Medulla oblongata (tissue), 1 donor: ENCODE results near the gene GPRC5C.

Experiments
- DNase-seq: peaks from one replicate; pipeline ENCODE4 v3.0.0-alpha.2; 2015; ENCODE audit errors: extremely low spot score

The GPRC5C gene

DNA sequence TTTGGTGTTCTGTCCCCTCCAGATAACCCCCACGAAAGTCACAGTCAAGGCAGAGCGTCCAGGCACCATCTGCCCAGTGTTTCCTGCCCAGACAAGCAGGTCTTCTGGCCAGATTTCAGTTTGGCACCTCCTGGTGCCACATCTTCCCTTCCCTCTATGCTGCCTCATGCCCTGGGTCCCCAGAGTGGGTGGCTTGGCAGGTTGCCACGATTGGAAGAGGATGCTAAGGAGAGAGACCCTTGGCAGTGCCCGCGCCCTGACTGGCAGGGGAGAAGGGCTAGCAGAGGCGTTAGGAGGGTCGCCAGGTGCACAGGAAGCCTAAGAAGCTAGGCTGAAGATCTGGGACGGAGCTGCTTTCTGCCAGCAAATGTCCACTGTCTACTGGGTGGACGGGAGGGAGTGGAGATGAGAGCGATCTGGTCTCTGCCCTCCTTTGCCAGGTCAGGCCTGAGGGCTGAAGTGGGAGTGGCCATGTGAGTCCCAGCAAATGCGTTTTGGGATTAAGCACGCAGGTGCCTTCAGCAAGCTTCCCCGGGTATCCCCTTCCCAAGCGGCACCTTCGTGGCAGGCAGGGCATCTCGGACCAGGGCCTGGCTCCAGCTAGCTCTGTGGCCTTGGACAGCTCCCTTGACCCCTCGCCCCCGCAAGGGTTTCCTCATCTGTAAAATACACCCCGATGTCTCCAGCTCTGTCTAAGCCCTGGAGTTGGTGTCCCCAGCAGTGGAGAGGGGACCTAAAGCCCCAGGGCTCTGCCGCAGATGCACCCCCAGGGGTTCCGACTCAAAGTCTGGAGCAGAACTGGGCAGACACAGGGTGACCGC lies 21.2 kb downstream of the GPRC5C start:
- DNase-seq = no peak

DNA sequence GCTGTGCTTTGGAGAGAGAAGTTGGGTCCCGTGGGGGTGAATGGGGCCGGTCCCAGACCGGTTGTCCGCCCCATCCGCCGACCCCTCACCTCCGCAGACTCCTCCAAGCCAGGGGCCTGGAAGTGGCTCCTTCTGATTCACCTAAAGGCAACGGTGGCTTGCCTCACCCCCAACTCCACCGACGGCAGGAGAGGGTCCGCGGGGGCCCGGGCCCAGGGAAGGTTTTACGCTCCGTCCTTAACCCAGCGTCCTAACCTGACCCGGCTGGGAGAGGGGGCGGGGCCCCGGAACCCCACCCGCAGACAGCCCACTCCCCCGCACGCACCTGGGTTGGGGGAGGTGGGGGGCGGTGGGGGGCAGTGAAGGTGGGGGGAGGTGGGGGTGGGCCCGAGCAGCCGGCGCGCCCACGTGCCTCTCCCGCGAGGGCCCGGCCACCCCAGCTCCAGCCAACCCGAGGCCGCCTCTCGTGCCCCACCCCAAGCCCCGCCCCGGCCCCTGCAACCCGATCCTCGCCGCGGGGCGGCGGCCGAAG lies 21.8 kb downstream of the GPRC5C start:
- no peak for DNase-seq

DNA sequence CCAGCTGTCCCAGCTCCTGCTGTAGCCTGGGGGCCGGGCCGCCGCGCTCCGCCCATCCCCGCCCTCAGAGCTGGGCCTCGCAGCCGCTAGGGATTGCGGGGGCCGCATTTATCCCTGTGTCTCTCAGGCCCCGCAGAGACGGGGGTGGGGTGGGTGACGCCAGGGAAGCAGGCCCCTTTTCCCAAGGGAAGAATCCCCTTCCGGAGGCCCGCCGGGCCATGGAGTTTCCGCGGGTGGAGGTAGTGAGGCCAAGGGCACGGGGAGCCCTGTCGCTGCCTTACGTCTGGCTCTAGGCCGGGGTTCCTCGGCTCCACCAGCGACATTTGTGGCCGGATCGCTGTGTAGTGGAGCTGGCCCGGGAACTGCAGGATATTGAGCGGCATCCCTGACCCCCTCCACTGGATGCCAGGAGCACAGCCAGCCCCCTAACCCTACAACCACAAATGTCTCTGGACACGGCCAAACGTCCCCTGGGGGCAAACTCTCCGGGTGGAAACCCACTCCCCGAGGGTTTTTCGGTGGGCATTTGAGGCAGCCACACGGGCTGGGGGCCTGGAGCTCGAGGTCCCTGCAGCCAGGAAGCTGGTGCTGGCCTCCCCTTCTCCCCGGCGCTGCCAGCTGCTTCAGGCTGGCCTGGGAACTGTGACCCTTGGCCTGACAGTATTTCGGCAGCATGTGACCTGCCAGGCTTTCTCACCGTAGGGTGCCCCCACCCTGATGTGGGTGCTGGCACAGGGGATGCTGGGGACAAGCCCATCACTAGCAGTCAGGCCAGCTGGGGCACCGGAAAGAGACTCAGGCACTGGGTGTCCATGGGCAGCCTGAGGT lies 22.5 kb downstream of the GPRC5C start:
- DNase-seq = peak; percentile 87

DNA sequence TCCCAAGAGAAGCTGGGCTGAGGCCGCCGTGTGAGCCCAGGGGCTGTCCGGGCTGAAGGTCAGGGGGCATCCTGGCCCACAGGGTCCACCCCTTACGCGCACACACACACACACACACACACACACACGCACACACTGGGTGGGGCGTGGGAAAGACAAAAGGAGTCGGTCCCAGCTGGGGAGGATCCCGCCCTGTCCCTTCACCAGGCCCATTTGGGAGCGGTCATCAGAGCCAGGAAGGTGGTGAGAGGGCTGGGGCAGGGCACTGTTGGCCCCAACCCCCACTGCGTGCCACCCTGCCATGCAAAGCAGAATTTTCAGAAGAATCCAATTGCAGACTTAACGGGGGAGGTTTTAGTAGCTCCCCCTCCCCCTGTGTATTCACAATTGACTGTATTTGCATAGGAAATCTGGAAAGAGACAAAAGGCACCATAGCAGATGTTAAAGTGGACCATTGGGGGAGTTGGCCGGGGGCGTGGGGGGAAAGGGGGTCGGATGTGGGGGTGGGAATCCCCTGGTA lies 23.2 kb downstream of the GPRC5C start:
- DNase-seq = no peak

DNA sequence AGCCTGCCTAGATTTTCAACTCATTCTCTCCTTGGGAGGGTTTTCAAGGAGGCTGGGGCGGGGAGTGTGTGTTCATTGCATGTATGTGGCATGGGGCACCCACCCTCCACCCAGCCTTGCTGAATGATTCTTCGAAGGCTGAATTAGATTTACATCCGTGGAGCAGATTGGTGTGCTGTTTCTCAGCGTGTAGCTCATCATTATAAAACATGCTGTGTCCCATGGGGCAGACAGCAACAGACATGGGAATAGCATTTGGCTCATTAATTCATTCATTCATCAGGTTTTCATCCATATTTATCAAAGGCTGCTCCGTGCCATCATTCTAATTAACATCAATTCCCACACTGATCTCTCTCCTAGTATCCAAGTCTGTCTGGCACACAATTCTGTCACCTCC lies 23.9 kb downstream of the GPRC5C start:
- no peak for DNase-seq

DNA sequence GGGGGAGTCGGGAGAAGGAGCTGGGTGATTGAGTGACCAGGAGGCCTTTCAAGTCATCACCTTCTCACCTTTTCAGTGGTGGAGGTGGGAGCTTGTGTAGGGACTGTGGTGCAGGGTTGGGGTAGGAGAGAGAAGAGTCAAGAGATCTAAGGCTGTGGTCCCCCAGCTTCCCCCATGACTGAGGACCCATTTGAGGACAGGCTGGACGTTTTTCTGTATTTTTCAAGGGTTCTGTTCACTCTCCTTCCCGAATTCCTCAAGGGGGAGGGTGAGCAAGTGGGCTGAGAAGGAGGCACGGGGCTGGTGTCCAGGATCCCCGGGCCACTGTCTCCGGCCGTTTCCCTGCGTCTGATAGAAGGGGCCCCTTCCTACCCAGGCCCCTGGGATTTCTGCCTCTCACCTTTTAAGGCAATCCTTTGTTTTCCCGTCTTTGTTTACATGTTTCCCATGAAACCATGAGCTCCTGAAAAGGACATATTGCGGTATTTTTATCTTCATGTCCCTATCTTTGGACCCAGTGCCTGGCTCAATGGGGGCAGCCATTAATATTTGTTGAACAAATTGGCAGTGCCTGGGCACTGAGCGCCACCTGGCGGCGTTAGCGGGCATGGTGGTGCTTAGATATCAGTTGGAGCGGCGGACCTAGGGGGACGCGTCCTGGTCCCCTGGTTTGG lies 25.4 kb downstream of the GPRC5C start:
- peak; percentile 89 for DNase-seq

DNA sequence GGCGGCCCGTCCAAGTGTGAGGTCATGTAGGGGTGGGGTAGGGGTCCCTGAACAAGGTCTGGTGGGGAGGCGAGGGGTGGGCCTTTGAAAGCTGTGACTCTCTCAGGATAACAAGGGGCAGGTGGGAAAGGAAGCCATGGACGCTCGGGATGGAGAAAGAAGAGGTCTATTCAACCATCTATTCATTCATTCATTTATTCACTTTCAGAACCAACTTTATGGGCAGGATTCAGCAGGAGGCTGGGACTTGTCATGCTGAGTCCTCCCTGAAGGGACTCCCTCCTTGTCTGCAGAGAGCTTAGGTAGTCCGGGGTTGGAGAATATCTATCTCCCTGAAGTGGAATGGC lies 25.9 kb downstream of the GPRC5C start:
- no peak for DNase-seq

DNA sequence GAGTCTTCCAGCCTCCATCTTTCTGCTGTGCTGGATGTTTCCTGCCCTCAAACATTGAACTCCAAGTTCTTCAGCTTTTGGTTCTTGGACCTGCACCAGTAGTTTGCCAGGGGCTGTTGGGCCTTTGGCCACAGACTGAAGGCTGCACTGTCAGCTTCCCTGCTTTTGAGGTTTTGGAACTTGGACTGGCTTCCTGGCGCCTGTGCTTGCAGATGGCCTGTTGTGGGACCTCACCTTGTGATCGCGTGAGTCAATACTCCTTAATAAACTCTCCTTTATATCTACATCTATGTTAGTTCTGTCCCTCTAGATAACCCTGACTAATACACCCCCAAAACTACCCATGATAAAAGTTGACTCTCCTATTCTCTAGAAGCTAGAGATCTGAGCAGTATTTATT lies 26.9 kb downstream of the GPRC5C start:
- DNase-seq = no peak

DNA sequence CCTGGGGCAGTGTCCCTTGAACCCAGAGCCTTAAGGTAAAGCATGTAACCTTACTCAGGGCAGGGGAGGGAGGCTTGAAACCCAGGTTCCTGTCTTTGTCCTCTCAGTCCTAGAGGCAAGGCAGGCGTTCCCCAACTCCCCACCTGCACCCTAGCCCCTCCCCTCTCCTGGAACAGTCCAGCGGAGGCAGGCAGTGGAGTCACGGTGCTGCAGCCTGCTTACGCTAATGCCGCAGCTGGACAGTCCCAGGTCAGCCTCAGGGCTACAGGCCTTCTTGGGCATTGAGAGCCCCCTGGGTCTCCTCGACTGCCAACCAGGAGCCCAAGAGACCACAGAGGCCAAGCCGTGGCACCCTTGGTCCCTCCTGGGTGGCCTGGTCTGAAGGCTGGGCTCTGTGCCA lies 27.7 kb downstream of the GPRC5C start:
- no peak for DNase-seq

DNA sequence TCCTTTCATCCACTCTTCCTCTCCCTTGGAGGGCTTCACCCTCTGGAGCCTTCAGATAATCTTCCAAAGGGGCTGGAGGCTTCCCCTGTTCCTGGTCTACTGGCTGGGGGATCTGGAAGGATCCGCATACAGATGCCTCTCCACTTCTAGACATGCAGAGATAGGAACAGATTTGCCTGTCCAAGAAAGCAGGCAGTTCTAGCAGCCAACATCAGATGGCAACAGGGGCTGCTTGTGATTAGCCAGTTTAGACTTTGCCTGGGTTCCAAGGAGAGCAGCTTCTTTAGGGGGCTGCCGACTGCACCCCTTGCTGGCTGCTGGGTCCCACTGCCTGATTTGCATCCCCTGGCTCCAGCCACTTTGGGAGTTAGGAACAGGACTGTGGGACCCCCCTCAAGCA lies 28.4 kb downstream of the GPRC5C start:
- no peak for DNase-seq

DNA sequence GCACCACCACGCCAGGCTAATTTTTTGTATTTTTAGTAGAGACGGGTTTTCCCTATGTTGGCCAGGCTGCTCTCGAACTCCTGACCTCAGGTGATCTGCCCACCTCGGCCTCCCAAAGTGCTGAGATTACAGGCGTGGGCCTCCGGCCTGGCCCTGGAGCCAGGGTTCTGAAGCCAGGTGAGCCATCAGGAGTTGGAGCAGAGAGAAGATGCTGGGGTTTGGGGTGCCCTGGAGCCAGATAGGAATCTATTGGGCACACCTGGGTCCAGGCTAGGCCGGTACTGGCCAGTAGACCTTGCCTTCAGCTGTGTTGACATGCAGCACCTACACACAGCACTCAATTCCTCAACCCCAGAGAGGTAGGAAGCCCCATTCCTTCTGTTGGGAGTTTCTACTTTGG lies 29.1 kb downstream of the GPRC5C start:
- DNase-seq = no peak

DNA sequence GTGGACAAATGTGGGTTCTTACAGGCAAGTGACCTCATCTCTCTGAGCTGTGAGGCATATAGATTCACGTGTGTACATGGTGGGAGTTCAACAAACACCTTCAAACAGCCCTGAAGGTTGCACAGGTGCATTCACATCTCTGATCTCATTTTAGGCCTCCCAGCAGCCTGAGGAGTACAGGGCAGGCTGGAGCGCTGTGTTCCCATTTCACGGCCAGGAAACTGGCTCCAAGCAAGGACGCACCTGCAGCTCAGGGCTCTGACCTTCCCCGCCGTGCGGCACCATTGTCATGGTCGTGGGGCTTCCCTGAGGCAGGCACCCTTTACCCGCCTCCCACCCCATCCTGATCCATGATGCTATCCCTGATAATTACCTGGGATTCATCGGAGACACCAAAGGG lies 29.7 kb downstream of the GPRC5C start:
- no peak for DNase-seq

DNA sequence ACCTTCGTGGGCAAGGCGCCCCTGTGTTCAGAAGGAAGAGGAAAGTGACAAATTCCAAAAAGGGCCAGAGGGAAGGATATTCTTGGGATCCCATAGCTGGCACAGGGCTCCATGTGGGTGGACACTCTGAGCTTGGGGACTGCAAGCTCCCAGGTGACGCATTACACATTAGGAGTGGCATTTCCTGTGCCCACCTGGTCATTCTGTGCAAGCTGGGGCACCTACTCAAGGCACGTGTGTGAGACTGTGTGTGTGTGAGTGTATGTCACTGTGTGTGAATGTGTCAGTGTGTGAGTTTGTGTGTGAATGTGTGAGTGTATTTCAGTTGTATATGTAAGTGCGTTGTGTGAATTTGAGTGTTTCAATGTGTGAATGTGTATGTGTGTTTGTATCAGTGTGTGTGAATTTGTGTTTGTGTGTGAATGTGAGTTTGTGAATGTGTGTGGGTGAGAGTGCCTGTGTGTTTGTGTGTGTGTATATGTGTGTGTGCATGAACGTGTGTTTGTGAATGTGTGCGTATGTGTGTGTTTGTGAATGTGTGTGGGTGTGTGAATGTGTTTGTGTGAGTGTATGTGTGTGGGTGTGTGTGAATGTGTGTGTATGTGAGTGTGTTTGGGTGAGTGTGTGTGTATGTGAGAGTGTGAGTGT lies 33.0 kb downstream of the GPRC5C start:
- DNase-seq = no peak

DNA sequence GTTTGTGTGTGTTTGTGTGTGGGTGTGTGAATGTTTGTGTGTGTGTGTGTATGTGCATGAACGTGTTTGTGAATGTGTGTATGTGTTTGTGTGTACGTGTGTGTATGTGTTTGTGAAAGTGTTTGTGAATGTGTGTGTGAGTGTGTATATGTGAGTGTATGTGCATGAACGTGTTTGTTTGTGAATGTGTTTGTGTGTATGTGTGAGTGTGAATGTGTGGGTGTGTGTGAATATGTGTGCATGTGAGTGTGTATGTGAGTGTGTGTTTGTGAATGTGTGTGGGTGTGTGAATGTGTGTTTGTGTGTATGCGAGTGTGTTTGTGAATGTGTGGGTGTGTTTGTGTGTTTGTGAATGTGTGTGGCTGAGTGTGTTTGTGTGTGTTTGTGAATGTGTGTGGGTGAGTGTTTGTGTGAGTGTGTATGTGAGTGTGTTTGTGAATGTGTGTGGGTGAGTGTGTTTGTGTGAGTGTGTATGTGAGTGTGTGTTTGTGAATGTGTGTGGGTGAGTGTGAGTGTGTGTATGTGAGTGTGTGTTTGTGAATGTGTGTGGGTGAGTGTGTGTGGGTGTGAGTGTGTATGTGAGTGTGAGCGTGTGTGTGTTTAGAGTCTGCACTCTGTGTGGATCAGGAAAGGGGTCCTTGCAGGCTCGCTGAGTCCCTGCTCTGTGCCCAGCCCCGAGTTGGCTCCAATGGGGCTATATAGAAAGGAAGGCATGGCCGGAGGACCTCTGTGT lies 33.7 kb downstream of the GPRC5C start:
- DNase-seq = no peak

DNA sequence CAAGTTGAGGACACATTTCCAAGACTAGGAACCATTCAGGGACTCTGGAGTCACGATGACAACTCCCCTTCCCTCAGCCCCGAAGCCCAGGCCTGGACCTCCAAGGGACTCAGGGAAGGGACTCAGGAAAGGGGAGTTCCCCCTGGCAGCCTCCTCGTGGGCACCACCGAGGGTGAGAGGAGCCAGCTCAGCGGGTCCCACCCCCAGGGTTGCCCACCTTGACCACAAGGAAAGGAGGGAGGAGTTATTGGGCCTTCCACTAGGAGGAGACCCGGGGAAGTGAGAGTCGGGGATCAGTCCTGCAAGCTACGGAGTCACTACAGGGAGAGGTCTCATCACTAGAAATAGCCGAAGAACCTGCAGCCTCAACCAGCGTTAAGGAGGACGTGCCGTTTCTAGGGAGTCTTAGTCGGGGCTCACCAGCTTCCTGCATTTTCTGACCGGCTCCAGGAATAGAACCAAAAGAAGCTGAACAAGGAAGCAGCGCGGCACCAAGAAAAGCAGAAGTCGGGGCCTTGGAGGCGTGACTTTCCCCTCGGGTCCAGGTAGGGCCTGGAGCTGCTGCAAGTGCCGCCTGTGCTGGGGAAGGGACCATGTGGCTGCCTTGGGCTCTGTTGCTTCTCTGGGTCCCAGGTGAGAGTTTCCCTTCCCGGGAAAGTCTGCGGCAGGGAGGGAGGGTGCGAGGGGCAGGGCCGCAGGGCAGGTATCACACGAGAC lies 34.4 kb downstream of the GPRC5C start, which contains the start of gene CD300A:
TSS of gene CD300A (plus strand) at position 524 of the 717 bp plus-strand sequence. CDS start at position 594, 70 bp downstream.
- peak; percentile 51 for DNase-seq

DNA sequence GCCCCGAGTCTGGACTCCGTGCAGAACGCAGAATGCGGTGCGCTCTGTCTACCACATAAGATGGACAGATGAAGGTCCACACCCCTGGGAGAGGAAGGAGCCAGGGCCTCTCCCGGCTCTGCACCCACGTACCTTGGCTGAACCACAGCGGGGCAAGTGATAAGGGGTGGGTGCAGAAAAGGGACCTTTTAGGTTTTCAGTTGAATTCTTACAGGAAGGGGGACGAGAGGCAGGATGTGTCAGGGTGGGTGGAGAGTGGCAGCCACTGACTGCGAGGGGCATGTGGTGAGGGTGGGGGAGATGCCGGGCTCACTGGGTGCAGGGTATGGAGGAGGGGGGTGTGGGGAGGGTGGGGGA lies 34.9 kb downstream of the GPRC5C start:
- no peak for DNase-seq

DNA sequence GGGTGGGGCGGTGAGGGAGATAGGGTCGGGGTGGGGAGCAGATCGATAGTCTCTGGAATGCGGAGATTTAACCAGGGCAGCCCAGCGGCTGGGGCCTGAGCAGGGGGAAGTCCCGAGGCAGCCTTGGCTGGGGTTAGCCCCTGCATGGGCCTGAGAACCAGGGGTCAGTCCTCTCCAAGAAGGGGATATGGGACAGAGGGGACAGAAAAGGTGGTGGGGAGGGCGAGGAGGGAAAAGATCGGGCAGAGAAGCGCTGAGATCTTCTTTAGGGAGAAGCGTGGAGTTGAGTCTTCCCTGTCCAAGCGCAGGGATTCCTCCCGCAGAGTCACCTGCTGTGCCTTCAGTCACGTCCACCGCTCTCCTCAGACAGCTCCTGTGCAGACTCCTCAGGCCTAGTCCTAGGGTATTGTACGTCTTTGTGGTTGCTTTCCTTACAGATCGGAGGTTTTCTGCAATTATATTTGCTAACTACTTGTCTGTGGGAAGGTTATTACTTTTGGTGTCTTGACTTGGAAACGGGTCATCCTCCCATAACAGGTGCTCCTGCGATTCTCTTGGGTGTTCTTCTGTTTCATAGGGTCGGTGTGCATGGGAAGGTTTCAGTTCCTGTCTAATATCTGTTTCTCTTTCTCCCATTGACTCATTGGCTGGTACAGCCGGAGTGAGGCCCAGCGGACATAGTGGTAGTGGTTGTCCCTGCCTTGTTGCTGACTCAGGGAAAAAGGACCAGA lies 35.5 kb downstream of the GPRC5C start:
- peak; percentile 67 for DNase-seq

DNA sequence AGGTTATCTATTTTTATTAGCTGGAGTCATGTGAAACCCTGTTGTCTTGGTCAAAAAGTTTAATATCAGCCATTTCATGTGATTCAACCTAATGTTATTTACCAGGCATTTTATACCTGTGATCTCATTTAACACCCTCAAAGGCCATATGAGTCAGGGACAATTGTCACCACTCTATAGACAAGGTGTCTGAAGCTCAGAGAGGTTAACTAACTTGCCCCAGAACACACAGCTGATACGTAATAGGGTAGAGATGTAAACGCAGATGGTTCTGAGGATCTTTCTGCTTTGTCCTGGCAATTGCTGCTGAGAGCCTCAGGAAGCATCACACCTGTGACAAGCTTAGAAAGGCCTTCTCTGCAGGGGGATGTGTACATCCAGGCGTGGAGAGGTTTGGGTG lies 39.5 kb downstream of the GPRC5C start:
- no peak for DNase-seq

DNA sequence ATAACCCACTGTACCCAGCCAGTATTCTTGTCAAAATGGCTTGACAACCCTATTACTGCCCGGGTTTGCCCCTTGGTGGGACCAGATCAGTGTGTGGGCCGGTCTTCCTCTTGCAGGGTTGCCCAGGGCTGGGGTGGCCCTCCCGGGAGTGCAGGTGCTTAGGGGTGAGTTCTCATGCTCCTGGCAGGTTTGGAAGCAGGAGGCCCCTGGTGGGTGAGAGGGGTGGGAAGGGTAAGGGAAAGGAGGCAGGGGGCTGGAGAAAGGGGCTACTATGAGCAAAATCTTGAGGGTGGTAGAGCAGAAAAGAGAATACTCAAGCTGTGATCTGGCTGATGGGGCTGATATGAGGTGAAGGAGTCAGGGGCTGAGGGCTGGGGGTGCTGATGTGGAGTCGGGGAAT lies 41.0 kb downstream of the GPRC5C start:
- DNase-seq = no peak

DNA sequence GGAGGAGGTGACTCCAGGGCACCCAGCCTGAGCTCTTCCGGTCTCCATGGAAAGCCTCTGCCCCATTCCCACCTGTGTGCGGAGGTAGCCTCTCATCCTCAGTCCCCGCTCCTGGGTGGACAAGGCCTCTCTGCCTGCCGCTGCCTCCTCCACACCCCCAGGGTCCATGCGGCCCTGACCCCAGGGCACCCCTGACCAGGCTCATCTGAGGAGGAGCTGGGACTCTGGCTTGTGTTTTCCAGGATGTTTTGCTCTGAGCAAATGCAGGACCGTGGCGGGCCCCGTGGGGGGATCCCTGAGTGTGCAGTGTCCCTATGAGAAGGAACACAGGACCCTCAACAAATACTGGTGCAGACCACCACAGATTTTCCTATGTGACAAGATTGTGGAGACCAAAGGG lies 41.4 kb downstream of the GPRC5C start:
- no peak for DNase-seq
